Right lobe of liver (tissue), 6 donors: ENCODE data around the gene PEMT. TPM values are rescaled to one million over a fixed set of nuclear protein-coding genes. Genes with fewer than 3 reads are reported as not detected.
A peak's percentile ranks its signal among the peaks of the same experiment; 100 is the strongest.

Experiments used
- ATAC-seq, 4 donors: fragments of 200-7000 bp; cut with Tn5 transposase; one replicate each; pipeline ENCODE4 v1.9.1; 2020; ENCODE audit warnings: mild to moderate bottlenecking in 4 of 4, moderate library complexity in 4 of 4
- DNase-seq, 3 donors: peaks; one replicate each; pipeline ENCODE4 v3.0.0-alpha.2; 2020
- H3K27ac ChIP-seq, 3 donors: fragments of 200-600 bp; one replicate each; pipeline ENCODE4 v1.8.0; 2022
- H3K27me3 ChIP-seq, 2 donors: fragments of 200-600 bp; one replicate each; pipeline ENCODE4 v1.8.0; 2022
- H3K36me3 ChIP-seq, 4 donors: fragments of 200-600 bp; sonication (generic) in 1 of 4; one replicate each; pipeline versions ENCODE4 v1.5.1 to v1.8.0; 2017 to 2022; ENCODE audit warnings: control low read depth in 1 of 4
- H3K4me1 ChIP-seq, 4 donors: fragments of 200-600 bp; sonication (generic) in 1 of 4; one replicate each; pipeline versions ENCODE4 v1.5.1 to v1.8.0; 2017 to 2022; ENCODE audit warnings: control low read depth in 1 of 4
- H3K4me3 ChIP-seq, 3 donors: fragments of 200-600 bp; one replicate each; pipeline ENCODE4 v1.8.0; 2022
- H3K9me3 ChIP-seq, 4 donors: fragments of 200-600 bp; sonication (generic) in 1 of 4; one replicate each; pipeline versions ENCODE4 v1.5.1 to v1.8.0; 2017 to 2022; ENCODE audit warnings: control low read depth in 1 of 4
- CTCF ChIP-seq, 4 donors: fragments of 200-600 bp in 3 of 4; fragments of 450-650 bp in 1 of 4; IDR thresholded peaks; one replicate each; pipeline versions ENCODE4 v1.5.1 to v1.8.0; 2016 to 2022; ENCODE audit warnings: antibody characterized with exemption in 4 of 4, mild to moderate bottlenecking in 2 of 4
- POLR2A ChIP-seq: fragments of 450-650 bp; IDR thresholded peaks from one replicate; pipeline ENCODE4 v1.6.1; 2017; ENCODE audit warnings: antibody characterized with exemption, mild to moderate bottlenecking
- WGBS: methylation state at CpG from one replicate; pipeline ENCODE4 v1.1.6; 2018; ENCODE audit warnings: low coverage, low lambda C conversion rate; ENCODE audit not compliant: insufficient coverage; ENCODE audit errors: missing lambda C conversion rate; 5-methylcytosine and 5-hydroxymethylcytosine counted together
- intact Hi-C, 2 donors: fragments of 100-400 bp; cut with DNase I; formaldehyde crosslinking; loops; one replicate each; pipeline versions ENCODE4 v1.11.2 to v1.14.1; 2022
- total RNA-seq, 6 experiments: library from RNA; depleted of rRNA in 2 of 6; stranded (reverse); fragments of >200 nt in 2 of 6; fragmentation: NEBNext Ultra II Directional in 3 of 6; extraction: Animal tissue kit (Norgen Biotek cat#: 25700) in 3 of 6; gene quantifications; one replicate each; pipeline versions ENCODE4 v1.1.0 to v1.2.4, GENCODE V29; 2016 to 2023
- donor health status: DM: no; HTN: yes; CAD: no.
- donor health status: DM: no; HTN: no; CAD: no.
- donor health status: DM: no; HTN: no; CAD: no.
- donor health status: DM: no; HTN: yes; CAD: no.
- donor health status: DM: no; HTN: yes; CAD: no.

The PEMT gene
- total RNA-seq, 6 experiments from 2014 or later: 92.4 to 184 (median 170) TPM

GRCh38 chr17:17502741-17503565, 88.6 kb downstream of the PEMT start:
- Histone ChIP-seq H3K4me3 (no peak overlapping the region), H3K27me3 (no peaks in the 10 kb centered on the region), H3K4me1 (no peaks in the 10 kb centered on the region), H3K27ac (no peak overlapping the region), H3K36me3 (no peaks in the 10 kb centered on the region), H3K9me3 (no peaks in the 10 kb centered on the region)
- no peak for TF ChIP-seq POLR2A
- TF ChIP-seq CTCF (IDR thresholded peaks at IDR 0.05): no peak
- WGBS: 87% methylated on average over 14 of the region's 21 CpGs
- DNase-seq (peak in 1 of 3 donors; percentile 48), ATAC-seq (no peak)
- intact Hi-C loops: loop anchor here in 1 of 2 donors (10.0 kb wide), 1 partner anchor 132 kb away; no protein-coding TSS in a partner anchor

DNA sequence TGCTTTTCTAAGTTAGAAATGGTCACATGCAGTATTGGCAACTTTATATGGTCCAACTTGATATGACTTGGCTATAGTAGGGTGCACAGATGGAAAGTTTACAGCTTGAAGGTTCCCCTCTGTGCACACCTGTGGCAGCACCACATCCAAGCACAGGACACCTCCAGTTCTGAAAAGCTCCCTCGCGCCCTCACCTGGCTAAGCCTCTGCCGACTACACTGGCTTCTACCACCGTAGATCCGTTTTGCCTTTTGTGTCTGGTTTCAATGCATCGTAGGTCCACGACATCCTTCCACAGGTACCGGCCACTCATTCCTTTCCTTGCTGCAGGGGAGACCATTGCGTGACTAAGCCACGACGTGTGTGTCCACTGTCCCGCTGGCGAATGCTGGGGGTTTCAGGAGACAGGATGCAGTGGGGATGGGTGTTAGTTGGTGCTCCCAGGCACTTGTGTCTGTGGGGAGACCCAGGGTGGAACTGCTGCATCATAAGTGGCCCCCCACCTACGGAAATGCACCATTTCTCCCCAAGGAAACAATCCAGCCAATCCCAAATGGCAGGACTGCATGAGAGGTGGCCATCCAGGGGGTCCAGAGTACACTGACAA, 90.4 kb downstream of the PEMT start:
- 56% methylated on average over 12 of the region's 14 CpGs for WGBS
- DNase-seq: peak in 1 of 3 donors; percentile 60

DNA sequence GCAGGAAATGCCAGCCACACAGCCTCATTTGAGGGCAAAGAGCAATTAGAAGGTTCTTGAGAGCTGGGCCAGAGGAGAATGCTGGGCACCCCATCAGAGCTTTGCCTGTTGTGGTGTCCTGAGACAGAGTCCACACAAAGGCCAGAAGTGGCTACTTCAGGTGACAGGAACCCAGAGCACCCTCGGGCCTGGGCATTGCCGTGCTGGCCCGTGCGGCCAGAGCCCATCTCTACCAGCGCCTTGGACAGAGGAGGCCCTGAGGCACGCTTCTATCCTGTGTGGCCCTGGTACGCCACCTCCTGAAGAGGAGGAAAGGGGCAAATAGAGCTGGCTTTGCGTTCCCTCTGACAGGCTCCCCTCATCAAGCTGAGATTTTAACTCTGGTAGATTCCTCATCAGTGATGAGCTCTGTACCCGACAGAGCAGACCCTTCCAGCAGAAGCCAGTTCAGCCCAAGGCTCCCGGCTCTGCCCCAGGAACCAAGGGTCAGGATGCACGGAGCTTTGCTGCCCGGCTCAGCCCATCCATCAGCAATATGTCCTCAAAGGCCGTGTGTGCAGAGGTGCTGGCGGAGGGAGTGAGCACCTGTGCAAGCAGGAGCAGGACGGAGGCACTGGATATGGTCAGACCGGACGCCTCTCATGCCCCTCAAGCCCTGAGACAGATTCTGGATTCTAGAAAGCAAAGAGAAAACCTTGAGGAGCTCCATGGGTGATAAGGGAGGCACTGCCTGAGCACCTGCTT, 91.9 kb downstream of the PEMT start:
- peaks cover 0 to 2% (median 0%) of the 10 kb centered on the region in 4 donors for H3K36me3 ChIP-seq
- intact Hi-C loops: loop anchor here (5.0 to 10.0 kb wide), 2 partner anchors 68 to 135 kb away; no protein-coding TSS in a partner anchor
- H3K27ac ChIP-seq: no peak overlapping the region
- WGBS: 53% methylated on average over 10 of the region's 17 CpGs
- ATAC-seq (no peak), DNase-seq (peak in 2 of 3 donors; percentile 44 to 49)
- H3K4me3 ChIP-seq: no peak overlapping the region
- TF ChIP-seq POLR2A: no peak
- TF ChIP-seq CTCF (IDR thresholded peaks at IDR 0.05): no peak
- H3K27me3 ChIP-seq: no peaks in the 10 kb centered on the region
- H3K4me1 ChIP-seq: peaks cover 0 to 14% (median 0%) of the 10 kb centered on the region in 4 donors
- no peaks in the 10 kb centered on the region for H3K9me3 ChIP-seq

More for the DNA sequence above, 90.4 kb downstream of the PEMT start:
- Histone ChIP-seq H3K4me1 (peaks cover 0 to 3% (median 0%) of the 10 kb centered on the region in 4 donors), H3K4me3 (no peak overlapping the region), H3K27ac (no peak overlapping the region), H3K36me3 (no peaks in the 10 kb centered on the region), H3K9me3 (no peaks in the 10 kb centered on the region), H3K27me3 (no peaks in the 10 kb centered on the region)
- intact Hi-C loops: loop anchor here in 1 of 2 donors (10.0 kb wide), 1 partner anchor 134 kb away; no protein-coding TSS in a partner anchor
- ATAC-seq: no peak
- TF ChIP-seq CTCF (IDR thresholded peaks at IDR 0.05) (peak in 1 of 4 donors; percentile 45), POLR2A (no peak)

DNA sequence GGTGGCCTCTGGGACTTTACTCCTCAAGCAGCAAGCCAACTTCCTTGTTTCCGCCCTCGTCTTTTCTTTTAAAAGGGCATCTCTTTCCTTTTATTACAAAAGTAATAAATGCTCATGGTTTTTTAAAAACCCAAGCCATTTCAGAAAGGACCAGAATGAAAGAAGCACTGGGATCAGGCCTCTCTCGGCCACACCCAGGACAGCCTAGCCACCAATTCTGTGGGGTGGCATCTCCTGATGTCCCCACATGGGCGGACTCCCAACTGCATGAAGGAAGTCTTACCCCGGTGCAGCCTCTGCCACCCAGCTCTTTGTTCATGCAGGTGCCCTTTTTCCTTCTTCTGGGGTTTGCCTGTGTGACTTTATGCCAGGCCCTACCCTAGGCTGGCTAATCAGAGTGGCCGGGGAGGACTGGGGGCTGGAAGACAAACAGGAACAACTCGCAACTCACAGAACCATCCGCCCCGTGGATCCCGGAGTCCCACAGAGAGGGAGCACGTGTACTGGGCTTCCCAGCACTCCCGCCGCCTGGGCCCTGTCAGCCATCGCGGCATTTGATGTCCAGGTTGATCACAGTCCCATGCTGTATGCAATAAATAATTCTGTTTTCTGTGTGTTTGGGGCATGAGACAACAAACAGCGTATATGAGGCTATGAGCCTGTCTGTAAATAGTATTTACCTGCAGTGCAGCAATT, 92.8 kb downstream of the PEMT start:
- ATAC-seq: no peak
- peak in 2 of 3 donors; percentile 45 to 49 for DNase-seq
- WGBS: 100% methylated on average over 4 of the region's 16 CpGs
- Histone ChIP-seq H3K27me3 (no peaks in the 10 kb centered on the region), H3K4me1 (peaks cover 0 to 18% (median 0%) of the 10 kb centered on the region in 4 donors), H3K4me3 (no peak overlapping the region), H3K9me3 (no peaks in the 10 kb centered on the region), H3K27ac (no peak overlapping the region), H3K36me3 (peaks cover 0 to 2% (median 0%) of the 10 kb centered on the region in 4 donors)
- intact Hi-C loops: loop anchor here in 1 of 2 donors (5.0 kb wide), 1 partner anchor 69 kb away; no protein-coding TSS in a partner anchor
- TF ChIP-seq CTCF (IDR thresholded peaks at IDR 0.05) (no peak), POLR2A (no peak)
